ENCODE data around the gene LARGE2.

The LARGE2 gene

DNA sequence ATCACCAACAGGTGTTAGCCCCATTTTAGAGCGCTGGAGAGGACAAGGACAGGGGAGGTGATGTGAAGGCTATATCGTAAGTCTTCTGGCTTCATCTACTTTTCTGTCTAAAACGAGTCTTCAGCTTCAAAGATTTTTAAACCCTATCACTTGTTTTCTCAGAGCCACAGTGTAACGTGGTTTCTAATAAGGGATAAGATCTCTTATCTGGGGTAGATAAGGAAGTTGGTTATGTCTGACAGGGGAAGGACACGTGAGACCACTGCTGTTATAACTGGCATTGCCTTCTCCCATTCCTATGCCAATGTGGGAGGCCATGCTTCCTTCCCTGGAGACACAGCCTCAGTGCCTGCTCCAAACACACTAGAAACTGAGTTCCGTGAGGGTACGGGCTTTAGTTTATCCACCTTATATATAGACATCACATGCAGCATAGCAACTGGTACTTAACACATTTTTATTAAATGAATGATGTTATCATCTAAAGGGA, 39.3 kb downstream of the LARGE2 start:
- peak in 1 of 2 experiments; percentile 3 for DNase-seq

DNA sequence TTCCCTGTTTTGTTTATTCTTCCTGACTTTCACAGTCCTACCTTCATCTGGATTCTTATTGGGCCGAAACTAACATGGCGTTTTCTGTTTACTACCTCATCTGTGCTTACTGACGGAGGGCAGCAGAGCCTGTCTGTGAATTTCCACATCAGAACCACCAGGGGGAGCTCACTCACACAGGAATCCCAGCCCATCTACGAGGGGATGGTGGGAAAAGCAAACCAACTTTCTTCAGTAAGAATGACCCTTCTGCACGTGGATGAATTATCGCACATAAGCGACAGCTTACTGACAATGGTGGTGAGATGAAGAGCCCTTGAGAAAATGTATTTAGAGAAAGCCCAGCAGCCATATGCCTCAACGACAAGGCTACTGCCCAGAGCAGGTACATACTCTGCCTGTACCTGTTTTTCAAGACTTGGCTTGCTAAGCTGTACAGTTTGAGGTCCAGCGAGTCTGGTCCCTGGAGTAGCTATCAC, 42.5 kb downstream of the LARGE2 start:
- TF ChIP-seq POLR2A (IDR thresholded peaks at IDR 0.05; ENCODE audit: low read length) (no peak), GATA1 (IDR thresholded peaks at IDR 0.05; ENCODE audit: low read depth, low read length) (no peak)
- DNase-seq: peak; percentile 84 to 91

More for the DNA sequence above, 39.3 kb downstream of the LARGE2 start:
- no peak for TF ChIP-seq GATA1 (IDR thresholded peaks at IDR 0.05; ENCODE audit: low read depth, low read length)
- TF ChIP-seq POLR2A (IDR thresholded peaks at IDR 0.05; ENCODE audit: low read length): no peak

DNA sequence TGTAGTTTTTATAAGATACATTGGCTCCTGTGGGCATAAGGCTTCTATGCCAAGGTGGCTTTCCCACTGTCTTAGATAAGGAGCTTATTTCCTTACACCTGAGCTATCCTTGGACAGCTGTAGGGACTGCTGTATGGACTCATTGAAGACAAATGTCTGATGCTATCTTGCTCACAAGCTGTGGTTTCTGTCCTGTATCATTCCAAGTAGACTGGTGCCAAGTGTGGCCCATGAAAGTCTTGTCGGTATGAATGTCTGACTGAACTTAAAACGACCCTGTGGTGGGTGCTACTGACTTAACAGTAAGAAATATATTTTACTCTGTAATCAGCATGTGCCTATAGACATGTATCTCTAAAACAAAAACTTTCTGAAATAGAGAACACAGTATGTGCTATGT, 45.0 kb downstream of the LARGE2 start:
- no peak for DNase-seq

DNA sequence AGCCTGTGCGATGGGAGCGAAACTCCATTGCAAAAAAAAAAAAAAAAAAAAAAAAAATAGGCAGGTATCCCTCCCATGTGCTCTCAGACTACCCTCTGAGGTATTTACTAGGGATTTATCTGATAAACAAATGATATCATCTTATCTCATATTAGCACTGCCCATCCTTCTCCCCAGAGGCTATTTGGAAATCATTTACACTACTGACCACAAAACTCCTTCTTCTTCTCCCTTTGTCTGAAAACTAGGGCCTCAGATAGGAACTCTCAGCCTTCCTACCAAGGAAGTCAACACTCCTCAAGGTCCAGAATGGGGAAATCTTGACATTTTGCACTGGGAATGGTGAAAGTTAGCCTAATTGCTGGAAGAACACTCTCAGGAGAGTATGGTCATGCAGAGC, 46.4 kb downstream of the LARGE2 start:
- TF ChIP-seq GATA1 (IDR thresholded peaks at IDR 0.05; ENCODE audit: low read depth, low read length) (no peak), POLR2A (IDR thresholded peaks at IDR 0.05; ENCODE audit: low read length) (no peak)
- DNase-seq: no peak

More for the DNA sequence above, 45.0 kb downstream of the LARGE2 start:
- TF ChIP-seq GATA1 (IDR thresholded peaks at IDR 0.05; ENCODE audit: low read depth, low read length): no peak
- no peak for TF ChIP-seq POLR2A (IDR thresholded peaks at IDR 0.05; ENCODE audit: low read length)

DNA sequence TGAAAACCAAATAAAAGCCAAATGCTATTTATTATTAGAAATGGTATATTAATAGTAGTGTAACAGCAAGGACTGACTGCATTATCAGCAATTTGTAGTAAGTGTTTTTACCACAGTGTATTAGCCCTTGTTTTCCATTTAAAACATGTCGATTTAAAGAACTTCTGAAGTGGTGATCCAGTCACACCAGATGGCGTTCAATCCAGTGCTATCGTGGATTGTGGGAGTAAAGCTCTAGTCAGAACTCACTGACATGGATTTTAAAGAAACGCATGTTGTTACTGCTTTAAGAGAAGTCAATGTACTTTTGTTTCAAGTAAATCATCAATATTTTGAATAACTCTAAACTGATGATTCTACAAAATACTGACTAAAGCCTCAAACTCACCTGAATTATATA, 51.1 kb downstream of the LARGE2 start:
- DNase-seq: no peak
- no peak for TF ChIP-seq GATA1 (IDR thresholded peaks at IDR 0.05; ENCODE audit: low read depth, low read length)
- no peak for TF ChIP-seq POLR2A (IDR thresholded peaks at IDR 0.05; ENCODE audit: low read length)

DNA sequence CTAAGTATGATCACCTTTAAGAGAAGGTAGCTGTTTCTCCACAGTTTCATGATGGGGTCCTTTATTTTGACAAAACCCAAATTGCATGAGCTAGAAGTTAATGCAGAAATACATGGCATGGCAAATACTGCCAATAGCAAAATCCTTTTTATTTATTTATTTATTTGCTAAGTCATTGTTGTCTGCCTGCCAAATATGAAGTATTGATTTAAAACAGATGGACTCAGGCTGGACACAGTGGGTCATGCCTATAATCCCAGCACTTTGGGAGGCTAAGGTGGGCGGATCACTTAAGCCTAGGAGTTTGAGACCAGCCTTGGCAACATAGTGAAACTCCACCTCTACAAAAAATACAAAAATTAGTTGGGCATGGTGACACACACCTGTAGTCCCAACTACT, 52.4 kb downstream of the LARGE2 start:
- TF ChIP-seq POLR2A (IDR thresholded peaks at IDR 0.05; ENCODE audit: low read length): no peak
- TF ChIP-seq GATA1 (IDR thresholded peaks at IDR 0.05; ENCODE audit: low read depth, low read length): no peak
- no peak for DNase-seq
